GM21526 (cell line): ENCODE results near the gene ADARB2.

Experiments used
- ATAC-seq: cut with Tn5 transposase; IDR thresholded peaks from one replicate; pipeline ENCODE4 v1.9.1; 2021; ENCODE audit warnings: moderate library complexity; ENCODE audit not compliant: unreplicated experiment, low FRiP score

The ADARB2 gene

GRCh38 chr10:1600861-1601260, 136.5 kb downstream of the ADARB2 start:
- no peak for ATAC-seq

DNA sequence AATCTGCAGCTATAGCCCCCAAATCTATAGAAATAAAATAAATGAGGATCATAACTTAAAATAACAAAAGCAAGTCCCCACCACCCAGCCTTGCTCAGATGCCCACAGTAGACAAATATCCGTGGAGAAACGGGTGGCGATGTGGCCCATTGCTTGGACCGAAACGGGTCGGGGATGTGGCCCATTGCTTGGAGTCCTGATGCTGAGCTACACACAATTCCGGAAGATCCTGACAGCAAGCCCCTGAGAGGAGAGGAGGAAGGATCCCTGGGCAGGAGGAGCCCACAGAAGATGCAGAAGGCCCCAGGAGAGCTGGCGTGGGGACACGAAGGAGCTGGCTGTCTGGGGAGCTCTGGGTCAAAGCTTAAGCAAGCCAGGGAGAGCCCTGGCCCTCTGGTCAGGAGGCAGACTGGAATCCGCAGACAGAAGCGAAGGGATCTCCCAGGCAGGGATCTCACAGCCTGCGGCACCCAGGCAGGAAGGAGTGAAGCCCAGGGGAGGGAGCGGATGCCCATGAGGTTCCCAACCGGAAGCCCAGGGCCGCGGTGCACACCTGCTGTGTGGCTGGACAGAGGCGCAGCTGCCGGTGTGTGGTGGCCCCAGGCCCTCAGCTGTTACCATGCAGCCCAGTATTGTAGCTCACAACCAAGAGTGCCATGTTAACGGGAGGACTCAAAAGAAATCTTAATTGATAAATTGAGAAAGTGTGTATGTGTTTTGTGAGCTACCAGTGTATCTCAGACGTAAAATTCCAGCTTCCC, 138.8 kb downstream of the ADARB2 start:
- ATAC-seq = no peak

GRCh38 chr10:1597370-1598146, 139.8 kb downstream of the ADARB2 start:
- ATAC-seq = no peak

GRCh38 chr10:1596482-1597099, 140.7 kb downstream of the ADARB2 start:
- no peak for ATAC-seq

DNA sequence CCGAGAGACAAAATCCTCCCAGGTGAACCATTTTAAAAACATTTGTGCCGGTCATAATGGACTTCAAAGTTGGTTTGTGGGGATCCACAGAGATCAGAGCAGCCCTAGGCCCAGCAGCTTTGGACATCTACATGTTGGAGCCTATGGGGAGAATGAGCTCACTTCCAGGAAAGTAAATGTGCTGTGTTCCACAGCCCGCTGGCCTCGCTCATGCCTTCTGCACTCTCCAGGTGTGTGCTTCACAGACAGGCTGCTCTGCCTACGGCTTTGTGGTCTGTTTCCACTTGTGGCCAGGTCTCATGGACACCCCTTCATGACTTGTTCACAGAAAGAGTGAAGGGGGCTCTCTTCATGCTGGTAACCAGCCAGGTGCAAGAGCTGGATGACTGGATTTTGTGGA, 141.6 kb downstream of the ADARB2 start:
- ATAC-seq = no peak

DNA sequence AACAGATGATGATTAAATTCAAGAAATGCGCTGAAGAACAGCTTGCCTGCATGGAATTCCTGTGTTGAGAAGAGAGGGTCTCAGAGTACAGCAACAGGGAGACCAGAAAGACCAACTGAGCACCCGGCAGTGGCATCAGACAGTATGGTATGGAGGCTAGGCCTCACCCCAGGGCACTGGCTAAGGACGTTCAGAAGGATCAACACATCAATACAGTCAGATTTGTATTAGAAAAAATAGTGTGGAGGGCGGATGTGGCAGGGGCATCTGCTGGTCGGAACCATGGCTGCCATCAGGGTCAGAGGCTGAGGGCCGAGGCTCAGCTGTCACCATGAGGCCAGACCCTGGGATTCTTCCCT, 142.1 kb downstream of the ADARB2 start:
- ATAC-seq = no peak

DNA sequence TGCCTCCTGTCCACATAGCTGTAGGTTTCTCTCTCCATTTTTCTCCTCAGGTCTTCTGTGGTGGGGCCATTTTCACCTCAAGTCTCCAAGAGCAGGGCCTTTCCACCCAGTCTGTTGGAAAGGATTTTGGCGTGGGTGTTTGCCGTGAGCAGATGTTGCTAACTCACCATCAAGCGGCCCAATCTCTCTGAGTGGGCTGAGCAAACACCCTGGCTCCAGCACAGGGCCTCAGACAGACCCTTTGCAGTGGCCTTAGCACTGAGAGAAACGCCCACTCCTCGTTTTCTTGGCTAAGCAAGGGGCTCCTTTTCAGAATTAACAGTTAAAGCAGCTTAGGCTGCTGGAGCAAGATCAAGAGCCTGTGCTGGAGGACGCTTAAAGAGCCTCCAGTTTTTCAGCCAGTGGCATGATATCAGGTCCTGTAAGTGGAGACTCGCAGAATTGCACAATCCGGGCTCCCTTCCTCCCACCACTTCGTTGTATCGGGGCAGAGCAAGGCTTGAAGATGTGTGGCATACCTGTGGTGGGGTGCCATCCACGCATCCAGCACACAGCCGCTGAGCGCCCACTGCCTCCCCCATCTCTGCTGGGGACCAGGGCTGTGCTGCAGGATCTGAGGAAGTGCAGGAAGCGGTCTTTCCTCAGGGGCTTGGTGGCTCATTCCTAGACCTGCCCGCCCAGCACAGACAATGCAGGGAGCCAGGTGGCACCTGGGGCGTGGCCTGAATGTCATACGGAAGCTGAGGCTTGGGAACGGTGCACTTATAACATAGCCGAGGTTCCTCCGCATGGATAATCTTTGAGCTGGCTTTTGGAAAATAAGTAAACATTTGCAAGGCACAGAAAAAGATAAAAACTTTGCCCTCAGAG, 142.7 kb downstream of the ADARB2 start:
- ATAC-seq = no peak

DNA sequence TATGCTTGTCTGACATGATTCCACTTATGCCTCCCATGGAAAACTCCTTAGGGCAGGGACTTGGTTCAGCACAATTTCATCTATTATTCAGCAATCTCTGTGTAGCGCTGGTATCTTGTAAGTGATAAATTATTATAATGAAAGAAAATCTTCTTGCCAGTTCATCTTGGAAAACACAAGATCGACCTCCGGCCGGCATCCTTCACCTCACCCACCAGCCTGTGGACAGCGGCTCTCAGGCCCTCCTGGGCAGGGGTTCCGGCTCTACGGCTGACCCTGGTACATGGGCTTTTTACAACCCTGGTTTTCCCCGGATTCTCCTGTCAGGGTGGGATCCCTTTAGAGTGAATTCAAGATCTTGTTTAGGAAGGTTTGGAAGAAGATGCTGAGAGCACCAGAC, 145.6 kb downstream of the ADARB2 start:
- ATAC-seq = no peak

- no peak for ATAC-seq
These were observed 146.3 kb downstream of the ADARB2 start for GRCh38 chr10:1591045-1591444.

- ATAC-seq = no peak
These were observed 148.1 kb downstream of the ADARB2 start for GRCh38 chr10:1589257-1589656.

- no peak for ATAC-seq
These were observed 154.6 kb downstream of the ADARB2 start for GRCh38 chr10:1582739-1583138.

DNA sequence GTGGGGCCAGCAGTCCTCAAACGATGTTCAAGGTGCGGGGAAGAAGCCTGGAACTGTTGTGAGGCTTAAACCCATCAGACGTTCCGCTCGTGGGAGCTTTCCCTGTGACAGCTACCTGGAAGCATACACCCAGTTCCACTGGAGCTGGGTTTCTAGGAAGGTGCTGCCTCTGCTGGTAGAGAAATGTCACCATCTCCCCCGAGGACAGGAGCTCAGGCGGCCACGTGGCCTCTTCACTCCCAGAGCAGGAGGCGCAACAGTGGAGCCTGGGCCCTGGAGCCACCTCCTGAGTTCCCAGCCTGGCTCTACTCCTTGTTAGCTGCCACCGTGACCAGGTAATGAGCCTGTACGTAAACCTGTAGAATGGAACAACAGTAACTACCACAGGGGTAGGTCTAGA, 156.1 kb downstream of the ADARB2 start:
- ATAC-seq = no peak

GRCh38 chr10:1579671-1580070, 157.7 kb downstream of the ADARB2 start:
- ATAC-seq = no peak

DNA sequence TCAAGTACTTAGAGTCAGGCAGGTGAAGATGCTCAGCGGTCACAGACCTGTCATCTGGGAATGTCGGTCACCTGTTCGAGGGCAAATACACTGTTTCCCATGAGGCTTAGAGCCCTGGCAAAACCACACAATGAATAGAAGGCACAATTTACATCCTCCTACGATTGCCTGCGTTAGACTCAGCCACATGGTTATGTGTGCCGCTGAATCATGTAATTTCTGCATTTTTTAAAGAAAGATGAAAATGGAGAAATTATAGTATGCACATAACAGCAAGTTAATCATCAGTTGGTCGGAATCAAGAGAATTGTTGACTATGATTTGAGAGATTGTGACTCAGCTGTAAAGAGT, 158.2 kb downstream of the ADARB2 start:
- ATAC-seq = no peak

DNA sequence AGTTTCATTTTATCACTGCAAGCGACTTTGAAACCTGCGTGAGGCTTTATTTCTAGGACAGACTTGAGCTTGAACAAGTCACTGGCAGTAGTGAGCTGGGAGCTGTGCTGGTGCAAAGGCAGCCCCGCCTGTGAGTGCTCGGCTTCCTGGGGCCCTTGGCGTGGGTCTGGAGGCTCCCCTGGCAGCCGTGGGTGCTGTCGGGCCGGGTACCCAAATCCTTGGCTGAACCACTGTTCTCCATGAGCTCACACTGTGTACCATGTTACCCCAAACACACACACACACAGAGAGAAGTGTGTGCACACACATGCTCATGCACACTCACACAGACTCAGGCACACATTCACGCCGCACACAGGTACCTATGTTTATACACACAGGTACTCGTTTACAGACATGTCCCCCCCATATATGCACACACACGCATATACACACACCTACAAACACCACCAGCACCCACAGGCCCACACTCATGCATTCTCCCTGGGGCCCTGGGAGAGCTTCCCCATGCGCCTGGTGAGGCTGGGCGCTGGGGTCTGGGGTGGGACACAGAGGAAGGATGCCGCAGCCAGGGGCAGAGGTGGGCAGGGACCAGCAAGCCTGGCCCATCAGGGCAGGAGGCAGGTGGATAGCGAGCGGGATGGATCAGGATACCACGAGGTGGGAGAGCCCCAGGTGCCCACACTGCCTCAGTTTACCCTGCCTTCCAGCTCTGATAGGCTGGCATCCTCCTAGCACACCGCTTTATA, 158.8 kb downstream of the ADARB2 start:
- ATAC-seq = no peak

- ATAC-seq = no peak
These were observed 159.4 kb downstream of the ADARB2 start for GRCh38 chr10:1577945-1578344.

DNA sequence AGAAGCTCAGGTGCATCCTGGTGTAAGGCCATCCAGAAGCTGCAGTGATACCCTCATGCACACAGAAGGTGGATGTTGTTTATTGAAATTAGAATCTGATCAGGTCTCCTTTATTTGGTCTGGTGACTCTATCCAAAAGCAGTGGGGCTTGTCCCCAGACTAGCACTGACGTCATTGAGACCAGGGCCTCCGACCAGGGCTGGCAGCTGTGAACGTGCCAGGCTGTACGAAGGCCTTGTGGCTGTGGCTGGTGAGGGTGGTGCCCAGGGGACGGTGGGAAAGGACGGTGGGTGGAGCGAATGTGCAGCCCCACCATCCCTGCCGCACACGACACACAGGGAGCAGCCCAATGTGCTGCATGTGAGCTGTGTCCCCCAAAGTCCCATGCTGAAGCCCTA, 160.0 kb downstream of the ADARB2 start:
- no peak for ATAC-seq

- ATAC-seq = no peak
These were observed 160.6 kb downstream of the ADARB2 start for GRCh38 chr10:1576467-1577372.
